SIG-M5 (cell line): Measurements from ENCODE around the gene WDFY2.
A peak's percentile ranks its signal among the peaks of the same experiment; 100 is the strongest.

Source experiments
- DNase-seq: peaks from one replicate; lab custom pipeline; 2025; lab: John Stamatoyannopoulos, UW

Gene WDFY2

DNA sequence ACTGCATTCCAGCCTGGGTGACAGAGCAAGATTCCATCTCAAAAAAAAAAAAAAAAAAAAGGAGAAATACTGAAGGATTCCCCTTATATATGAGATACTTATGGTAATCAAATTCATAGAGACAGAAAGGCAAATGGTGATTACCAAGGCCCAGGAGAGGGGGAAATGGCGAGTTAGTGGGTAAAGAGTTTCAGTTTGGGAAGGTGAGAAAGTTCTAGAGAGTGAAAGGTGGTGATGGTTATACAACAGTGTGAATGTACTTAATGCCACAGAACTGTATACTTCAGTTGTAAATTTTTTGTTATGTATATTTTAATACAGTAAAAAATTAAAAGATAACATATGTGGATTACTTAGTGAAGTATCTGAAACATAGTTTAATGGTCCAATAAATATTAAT, 129.5 kb downstream of the WDFY2 start:
- DNase-seq = no peak

DNA sequence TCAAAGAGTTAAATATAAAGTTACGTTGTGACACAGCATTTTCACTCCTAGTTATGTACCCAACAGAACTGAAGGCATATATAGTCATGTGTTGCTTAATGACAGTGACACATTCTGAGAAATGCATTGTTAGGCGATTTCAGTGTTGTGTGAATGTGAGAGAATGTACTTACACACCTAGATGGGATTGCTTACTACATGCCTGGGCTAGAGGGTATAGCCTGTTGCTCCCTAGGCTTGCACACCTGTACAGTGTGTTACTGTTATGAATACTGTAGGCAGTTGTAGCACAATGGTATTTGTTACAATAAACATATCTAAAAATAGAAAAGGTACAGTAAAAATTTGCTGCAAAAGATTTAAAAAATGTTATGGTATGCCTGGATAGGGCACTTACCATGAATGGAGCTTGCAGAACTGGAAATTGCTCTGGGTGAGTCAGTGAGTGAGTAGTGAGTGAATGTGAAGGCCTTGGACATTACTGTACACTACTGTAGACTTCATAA, 130.5 kb downstream of the WDFY2 start:
- DNase-seq = peak; percentile 71

DNA sequence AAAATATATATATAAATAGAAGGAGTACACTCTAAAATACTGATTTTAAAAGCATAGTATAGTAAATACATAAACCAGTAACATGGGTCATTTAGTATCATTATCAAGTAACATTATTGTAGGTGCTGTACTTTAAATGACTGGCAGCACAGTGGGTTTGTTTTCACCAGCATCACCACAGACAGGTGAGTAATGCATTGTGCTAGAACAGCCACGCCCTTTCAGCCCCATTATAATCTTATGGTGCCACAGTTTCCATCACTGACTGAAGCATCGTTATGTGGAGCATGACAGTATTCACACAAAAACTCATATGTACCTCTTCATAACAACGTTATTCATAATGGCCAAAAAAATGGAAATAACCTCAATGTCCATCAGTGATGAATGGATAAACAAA, 131.4 kb downstream of the WDFY2 start:
- DNase-seq = no peak

DNA sequence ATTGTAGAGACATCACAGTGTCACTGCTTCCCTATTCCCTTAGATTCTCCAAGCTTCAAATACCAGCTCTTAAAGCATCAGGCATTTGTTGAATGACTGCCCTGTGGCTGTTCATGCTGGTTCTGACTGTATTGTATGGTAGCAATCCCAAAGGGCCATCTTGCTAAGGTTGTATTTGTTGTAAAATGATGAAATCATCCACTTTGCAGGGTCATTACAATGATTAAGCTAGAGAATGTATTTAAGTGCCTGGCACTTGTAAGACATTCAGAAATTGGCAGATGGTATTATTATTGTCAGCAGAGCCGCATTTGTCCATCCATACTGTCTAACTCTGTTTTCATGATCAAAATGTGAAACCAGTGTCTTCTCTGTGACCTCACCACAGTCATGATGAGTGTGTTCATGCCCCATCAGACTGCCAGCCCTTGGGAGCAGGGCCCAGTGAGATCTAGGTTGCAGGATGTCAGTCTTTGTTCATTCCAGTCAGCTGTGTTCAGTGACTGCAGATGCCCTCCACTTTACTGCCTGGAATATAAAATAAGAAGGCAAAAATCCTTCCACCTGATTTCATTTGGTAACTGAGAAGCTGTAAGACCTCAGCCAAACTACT, 133.6 kb downstream of the WDFY2 start:
- no peak for DNase-seq

DNA sequence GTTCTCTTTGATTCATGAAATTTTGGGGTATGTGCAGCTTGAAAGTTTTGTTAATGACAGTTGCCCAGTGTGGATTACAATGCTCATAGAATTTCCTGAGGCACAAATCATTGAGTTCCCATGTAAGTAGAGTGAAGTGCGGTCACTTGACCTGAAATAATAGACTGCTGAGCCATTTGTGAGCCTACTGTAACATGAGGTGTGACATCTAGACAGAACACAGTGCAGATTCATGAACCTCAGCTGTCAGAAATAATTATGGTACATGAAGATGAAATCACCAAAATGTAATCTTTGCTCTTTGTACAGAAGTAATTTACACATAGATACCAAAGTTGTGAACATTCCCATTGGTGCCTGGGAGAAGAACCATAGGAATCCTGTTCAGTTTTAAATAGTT, 135.1 kb downstream of the WDFY2 start:
- DNase-seq = no peak

DNA sequence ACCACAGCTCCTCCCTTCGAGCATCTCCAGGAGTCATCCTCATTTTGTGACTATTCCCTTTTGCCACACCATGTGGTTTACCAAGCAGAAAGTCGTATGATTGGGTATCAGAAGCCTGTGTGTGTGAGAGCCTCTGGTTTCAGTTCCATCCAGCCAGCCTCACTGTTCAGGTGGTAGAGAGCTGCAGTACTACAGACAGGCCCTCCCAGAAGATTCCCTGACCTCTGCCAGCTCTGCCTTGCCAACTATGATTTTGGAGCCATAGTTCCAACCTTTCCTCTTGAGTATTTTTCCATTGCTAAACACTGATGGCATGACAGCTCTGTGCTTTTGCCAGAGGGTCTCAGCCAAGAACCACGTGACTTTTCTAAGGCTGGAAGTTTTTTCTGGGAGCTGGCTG, 137.2 kb downstream of the WDFY2 start:
- no peak for DNase-seq

DNA sequence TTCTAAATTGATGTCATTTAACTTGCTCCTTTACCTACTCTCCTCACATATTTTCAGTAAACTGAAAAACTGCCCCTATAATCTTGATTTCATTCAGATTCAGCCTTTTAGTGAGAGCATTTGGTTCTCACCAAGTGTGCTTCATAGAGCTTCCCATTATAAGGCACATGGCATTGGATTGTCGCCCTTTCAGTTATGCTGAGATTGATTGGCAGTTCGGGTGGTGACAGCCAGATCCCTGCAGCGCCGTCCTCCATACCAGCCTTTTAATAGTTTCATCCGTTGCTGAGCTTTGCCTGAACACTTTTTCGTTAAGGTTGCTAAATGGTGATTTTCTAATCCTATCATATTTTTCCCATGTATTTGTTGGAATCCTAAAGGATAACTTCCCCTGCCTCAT, 139.3 kb downstream of the WDFY2 start:
- DNase-seq = no peak

DNA sequence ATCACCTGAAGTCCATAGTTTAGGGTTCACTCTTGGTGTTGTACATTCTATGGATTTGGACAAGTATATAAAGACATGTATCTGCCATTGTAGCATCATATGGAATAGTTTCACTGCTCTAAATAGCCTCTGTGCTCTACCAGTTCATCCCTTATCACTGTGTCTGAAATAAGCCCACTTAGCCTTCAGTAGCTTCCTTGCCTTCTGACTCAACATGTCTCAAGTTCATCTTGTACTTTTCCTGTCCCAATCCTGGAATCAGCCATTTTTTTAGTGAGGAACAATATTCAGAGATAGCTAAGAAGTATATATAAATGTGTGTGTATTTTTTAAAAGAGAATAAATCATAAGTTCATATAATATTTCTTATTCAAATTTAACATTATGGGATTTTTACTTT, 140.5 kb downstream of the WDFY2 start:
- no peak for DNase-seq

DNA sequence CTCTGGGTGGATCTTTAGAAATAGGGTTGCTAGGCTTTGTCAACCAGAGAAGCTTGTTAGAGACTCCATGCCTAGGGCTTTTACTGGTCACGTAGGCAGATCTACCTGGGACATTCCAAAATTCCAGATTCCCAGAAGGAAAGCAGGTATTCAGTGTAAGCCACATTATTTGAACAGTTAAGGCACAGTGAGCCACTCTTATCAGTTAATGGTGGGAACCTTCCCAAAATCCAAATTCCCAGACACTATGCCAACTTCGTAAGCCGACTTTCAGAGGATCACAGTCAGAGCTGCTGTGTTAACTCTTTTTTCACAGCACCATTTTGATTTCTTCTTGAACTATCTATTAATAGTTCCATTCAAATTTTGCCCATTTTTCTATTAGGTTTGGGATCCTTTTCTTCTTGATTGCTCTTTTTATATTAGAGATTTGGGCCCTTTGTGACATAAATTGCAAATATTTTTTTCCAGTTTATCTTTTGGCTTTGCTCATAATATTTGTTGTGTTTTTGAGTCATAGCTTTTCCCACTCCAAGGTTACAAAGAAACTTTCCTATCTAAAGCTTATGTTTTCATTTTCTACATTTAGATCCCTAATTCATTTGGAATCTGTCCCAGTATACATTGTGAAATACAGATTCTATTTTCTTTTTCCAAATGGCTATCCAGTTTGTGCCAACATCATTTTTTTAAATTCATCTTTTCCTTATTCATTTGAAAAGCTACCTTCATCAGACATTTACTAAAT, 142.4 kb downstream of the WDFY2 start:
- no peak for DNase-seq

DNA sequence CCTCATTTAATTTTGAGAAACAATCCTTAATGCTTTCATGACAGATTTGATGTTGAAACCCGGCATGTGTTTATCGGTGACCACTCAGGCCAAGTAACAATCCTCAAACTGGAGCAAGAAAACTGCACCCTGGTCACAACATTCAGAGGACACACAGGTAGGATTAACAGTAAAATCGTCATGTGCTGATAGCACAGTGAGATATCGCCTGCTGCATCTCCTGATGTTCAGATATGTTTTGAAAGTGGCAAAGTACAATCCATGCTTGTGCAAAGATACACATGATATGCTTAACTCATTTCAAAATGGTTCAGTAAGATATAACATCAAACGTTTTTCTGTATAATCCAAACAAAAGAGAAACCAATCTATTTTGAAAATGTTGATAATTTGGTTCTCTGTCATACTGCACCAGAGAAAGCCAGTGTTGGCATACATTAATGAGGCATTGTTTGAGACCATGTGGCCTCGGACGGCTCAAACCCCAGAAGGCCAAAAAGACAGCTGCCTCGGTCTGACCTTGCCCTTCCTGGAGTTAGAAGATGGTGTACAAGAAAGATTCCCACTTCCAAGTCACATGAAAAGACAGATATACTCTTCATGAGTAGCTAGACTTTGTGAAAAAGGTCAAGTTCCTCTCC, 143.5 kb downstream of the WDFY2 start:
- DNase-seq = no peak

DNA sequence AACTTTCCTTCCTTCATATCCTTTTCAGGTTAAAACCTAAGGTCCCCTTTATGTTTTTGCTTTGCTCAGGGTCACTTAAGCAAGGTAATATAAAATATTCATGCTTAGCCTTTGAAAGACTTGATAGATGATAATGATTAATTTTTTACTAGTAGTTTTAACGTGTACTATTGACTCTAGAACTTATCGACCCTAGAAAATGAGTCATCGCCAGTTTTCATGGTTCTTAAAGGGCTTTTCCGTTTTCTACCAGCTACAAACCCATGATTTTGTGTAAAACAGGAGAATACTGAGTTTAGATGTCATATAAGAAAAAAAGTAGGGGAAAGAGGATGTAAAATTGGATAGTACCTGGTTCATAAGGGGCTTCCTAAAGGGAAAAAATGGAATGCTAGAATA, 144.0 kb downstream of the WDFY2 start:
- no peak for DNase-seq

DNA sequence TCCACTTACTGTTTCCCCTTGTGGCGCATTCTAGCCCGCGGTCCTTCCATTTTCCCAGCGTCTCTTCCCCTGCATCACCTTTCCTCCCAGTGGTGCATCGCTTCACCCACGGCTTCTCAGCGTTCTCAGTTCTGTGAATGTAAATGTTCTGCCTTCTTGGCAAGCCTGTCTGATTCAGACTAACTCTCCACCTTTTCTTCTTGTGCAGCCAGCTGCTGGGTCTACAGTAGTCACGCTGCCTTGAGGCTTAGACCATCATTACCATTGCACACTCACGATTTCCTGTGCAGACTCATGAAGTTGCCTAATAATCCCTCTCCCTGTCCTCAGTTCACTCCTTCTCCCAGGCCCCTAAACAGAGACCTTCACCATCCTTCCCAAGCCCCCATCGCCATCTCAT, 144.7 kb downstream of the WDFY2 start:
- DNase-seq = no peak

DNA sequence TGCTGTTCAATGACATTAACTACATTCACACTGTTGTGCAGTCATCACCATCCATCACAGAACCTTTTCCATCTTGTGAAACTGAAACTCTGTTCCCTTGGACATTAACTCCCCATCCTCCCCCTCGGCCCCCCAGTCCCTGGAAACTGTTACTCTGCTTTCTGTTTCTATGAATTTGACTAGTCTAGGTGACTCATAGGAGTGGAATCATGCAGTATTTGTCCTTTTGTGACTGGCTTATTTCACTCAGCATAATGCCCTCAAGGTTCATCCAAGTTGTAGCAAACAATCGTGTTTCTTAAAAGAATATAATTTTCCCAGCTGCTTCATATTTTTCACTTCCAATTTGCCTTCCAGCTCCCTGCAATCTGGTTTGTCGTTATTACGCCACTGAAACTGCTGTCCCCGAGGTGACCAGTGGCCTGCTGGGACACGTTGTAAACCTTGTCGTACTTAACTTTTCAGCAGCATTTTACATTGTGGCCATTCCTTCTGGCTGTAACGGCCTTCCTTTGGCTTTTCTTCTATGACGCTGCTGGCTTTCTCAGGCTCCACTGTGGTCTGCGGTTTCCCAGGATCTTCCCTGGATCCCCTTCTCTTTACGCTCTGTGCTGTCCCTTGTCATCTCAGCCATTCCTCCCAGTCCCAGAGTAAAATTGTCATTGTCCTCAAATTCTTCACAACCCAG, 145.7 kb downstream of the WDFY2 start:
- no peak for DNase-seq

DNA sequence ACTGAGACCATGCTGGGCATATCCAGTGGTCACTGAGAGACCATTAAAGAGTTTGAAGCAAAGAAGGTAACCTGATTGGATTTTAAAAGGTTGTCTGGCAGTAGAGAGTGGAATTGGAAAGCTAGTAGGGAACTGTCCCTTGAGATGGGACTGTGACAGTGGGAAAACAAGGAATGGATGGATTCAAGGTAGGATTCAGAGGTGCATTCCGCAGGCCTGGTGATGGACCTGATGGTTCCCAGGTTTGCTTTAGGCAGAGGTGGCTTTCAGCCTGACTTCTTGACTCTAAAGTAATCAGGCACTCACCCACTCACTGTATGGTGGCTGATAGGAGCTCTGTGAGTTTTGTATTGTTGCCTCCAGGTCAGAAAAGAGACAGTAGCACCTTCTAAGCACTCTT, 146.7 kb downstream of the WDFY2 start:
- no peak for DNase-seq

DNA sequence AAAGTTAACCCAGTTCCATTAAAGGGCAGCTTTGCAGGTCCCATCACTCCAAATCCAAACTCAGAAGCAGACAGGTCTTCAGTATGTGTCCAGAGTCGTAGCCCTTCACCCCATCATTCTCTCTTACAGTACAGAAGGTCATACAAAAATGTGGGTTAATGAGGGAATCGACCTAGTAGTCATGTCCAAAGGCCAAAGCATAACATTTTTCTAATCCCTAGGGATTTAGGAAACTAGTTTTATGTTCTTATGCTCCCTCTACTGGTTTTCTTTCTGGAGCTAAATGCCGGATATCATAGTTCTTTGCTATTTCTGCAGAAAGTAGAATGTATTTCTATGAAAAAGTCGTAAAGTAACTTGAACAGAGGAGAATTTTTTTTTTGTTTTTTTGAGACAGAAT, 147.5 kb downstream of the WDFY2 start:
- no peak for DNase-seq

DNA sequence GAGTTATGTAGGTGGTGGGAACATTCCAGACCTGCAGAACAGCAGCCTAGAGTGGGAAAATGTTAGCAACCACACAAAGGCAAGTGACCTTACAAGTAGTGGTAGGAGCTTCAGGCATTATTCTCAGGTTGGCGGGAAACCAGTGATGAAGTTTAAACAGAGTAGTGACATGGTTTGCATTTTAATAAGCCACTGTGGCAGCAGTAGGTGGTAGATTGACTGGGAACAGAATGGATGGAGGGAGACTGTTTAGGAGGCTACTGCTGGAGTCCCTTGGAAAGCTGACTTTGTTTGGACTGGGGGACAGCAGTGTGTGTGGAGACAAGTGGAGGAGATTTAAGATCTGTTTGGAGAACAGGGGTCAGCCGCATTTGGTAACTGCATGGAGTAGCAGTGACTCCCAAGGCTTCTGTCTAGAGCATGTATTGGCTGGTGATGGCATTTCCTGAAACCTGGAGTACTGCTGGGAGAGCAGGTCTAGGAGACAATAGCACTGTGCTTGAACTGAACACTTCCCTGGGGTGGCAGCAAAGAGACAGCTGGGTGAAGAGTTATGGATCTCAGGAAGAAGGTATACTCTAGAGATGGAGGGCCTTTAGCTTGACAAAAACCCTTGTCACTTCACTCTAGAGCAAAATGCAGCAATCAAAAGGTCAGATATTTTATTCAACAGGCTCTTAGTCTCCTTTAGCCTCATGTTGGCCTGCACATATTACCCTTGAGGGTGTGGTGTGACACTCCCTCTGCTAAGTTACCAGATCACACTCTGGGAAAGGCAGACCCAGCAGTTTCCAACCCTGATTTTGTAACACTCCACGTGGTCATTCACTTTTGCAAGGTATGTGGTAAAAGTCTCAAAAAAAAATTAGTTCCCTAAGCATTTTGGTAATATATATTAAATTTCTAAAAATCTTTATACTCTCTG, 149.4 kb downstream of the WDFY2 start:
- no peak for DNase-seq

DNA sequence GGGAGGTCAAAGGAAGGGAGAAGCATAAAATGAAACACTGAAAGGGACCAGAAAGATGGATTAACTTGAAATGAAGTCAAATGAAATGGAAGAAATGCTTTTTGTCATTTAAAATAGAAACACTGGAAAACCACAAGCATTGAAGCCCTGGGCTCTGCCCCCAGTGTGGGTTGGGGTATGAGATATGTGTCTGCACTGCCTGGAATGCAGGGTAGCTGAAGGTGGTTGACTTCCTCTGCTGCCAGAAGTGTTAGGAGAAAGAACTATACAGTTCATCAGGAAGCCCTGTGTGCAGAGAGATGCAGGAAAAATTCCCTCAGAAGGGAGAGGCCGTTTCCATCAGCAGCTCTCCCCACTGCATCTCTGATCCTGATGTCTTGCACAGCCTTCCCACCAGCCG, 150.5 kb downstream of the WDFY2 start:
- no peak for DNase-seq

DNA sequence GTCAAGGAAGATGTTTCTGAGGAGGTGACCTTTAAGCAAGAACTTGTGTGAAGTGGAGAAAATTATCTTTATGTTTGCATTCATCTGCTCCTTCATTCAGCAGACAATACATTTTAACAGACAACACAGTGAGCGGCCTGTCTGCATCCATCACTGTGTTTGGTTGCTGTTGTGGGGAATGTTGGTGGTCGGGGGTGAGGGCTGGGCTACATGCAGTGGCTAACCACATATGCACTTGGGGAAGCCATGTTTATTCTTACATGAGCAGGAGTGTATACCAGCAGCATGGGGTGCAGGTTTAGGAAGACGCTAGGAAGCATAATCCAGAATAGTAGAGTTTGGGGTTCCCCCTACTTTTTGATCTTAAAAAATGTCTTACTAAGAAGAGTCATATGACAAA, 153.3 kb downstream of the WDFY2 start:
- DNase-seq = no peak

DNA sequence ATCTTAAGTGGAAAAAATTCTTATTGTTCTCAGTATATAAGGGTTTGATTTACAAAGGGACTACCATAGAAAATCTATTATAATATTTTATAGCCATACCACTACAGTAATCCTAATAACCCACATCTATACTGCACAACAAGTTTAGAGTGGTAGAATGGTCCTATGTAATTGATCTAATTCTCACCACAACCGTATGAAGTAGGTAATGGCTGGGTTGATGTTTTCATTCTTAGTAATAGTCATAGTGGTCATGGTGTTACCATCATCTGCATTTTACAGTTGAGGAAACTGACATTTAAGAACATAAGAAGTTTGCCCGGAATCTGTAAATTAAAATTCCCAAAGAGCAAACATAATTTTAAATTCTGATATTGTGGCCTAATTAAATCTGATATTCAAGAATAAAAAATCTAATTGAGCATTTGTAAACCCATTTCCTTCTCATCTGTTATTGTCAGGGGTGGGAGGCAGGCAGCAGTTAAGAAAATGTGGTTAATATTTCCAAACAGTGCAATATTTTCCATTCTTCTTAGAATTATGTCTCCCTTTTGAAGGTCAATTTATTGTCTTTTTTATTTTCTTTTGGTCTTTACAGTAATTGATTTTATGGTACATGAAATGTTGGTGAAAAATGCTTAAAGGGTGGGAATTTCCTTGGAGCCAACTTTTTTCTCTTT, 154.1 kb downstream of the WDFY2 start:
- DNase-seq = no peak

DNA sequence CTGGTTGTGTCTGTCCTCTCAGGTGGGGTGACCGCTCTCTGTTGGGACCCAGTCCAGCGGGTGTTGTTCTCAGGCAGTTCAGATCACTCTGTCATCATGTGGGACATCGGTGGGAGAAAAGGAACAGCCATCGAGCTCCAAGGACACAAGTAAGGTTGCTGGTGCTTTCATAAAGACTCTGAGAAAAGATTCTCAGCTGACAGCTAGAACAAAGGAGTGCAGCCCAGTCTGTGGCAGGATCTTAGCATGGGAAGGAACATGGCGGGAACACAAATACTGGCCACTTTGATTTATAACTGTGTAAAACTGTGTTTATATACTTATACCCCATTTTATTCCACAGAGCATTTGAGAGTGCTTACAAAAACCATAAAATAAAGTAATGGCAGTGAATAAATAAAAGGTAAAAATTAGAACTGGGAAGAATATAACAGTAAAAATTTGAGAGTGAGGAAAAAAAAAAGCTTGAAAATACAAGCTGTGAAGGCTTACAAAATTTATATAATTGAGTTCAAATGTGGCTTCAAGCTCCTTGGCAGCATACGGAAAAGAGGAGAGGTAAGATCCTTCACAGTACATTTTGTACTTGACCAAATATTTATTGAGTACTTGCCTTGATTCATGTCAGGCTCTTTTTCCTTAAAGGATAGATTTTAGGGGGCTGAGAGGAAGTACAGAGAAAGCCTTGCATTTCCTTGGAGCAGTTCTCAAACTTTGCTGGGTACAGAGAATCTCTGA, 154.9 kb downstream of the WDFY2 start:
- no peak for DNase-seq
